ENCODE results near the gene FGD4.

Gene FGD4

GRCh38 chr12:32460638-32461037, 61.3 kb downstream of the FGD4 start:
- DNase-seq = no peak

DNA sequence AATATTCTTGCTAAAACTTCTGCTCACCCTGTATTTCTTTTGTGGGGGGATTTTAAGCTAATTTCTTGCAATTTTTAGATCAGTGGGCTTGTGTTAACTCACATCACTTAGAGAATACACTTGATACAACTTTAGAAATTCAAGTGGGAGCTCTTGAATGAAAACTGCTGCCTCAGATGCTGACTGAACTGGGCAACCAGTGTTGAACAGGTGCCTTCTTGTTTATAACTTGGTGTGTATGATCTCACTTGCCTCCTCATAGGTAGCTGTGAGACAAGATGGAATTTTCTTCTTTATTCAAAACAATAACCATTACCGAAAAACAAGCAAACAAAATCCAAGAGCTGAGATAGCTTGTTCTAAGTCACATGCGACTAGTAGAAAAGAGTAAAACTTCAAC, 63.5 kb downstream of the FGD4 start:
- DNase-seq = no peak

- DNase-seq = no peak
Measured at GRCh38 chr12:32466187-32466586, 66.8 kb downstream of the FGD4 start.

GRCh38 chr12:32466986-32467711, 67.8 kb downstream of the FGD4 start:
- DNase-seq = no peak

- DNase-seq = no peak
Measured at GRCh38 chr12:32467959-32468863, 68.9 kb downstream of the FGD4 start.

GRCh38 chr12:32470936-32471470, 71.6 kb downstream of the FGD4 start:
- DNase-seq = peak; percentile 18

DNA sequence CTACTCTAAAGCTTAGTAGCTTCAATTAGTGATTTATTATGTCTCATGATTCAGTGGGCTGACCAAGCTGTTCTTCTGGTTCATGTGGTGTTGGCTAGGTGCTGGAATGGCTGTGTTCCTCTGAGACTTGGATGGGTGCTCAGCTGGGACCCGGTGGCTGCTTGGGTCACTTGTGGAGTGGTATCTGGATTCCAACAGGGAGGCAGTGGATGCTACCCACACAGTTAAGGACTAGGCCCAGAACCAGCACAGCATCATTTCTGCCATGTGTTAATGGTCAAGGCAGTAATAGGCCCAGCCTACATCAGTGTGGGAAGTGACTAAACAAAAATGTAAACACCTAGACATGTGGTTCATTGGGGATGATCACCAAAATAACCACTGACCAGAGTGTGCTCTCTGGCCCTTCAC, 72.2 kb downstream of the FGD4 start:
- no peak for DNase-seq

GRCh38 chr12:32475724-32476123, 76.4 kb downstream of the FGD4 start:
- DNase-seq = no peak

- DNase-seq = no peak
Measured at GRCh38 chr12:32476446-32476845, 77.1 kb downstream of the FGD4 start.

- DNase-seq = peak; percentile 67
Measured at GRCh38 chr12:32477714-32478113, 78.4 kb downstream of the FGD4 start.

GRCh38 chr12:32478166-32478565, 78.8 kb downstream of the FGD4 start:
- no peak for DNase-seq

DNA sequence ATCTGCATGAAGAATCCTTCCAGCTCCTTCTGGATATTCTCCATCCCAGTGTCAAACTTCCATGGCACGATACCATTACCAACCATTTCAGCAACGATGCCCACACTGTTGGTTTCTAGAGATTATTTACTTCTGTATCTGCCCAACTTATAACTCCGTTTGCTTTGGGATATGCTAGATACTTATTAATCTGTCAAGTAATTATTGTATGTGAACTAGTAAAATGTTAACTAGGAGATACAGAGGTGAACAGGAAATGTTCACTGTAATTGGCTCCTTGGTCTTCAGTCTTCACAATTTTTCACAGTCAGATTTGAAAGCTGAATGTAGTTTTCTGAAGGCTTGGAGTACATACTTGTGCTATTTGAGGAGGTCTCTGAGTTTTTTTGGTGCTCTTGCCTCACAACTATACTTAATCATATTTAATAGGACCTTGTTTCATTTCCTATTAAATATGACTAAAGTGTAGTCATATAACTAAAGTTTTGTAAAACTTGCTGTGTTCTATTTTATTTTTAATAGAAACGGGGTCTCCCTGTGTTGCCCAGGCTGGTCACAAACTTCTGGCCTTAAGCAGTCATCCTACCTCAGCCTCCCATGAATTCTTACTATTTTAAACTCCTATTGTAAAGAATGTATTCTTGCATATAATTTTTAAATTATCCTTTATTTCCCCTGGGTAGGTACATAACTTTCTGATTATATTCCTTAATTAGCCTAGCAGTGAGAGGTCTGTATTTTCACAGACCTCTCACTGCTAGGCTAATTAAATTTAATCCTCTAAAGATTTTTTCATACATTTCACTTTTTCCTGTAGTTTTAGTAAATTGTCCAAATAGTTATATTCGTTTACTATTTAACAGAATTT, 79.7 kb downstream of the FGD4 start:
- DNase-seq = no peak

- DNase-seq = no peak
Measured at GRCh38 chr12:32482226-32482625, 82.9 kb downstream of the FGD4 start.

DNA sequence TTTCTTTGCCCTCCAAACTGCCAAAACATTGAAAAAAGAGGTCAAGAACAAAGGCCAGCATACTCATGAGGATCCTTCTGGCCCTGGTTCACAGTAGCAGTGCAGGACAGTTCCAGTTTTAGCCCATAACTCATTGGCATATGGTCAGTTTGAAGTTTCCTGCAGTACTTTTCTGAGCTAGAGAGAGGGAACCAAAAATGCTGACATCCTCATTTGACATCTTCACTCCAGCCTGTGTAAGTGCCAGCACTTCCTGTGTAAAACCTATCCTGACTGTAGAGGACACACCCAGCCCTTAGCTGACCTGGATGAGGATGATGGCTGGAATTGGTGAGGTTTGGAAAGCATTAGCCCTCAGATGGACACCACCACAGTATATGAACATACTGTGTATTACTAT, 84.1 kb downstream of the FGD4 start:
- no peak for DNase-seq

- no peak for DNase-seq
Measured at GRCh38 chr12:32483993-32484392, 84.6 kb downstream of the FGD4 start.

- DNase-seq = no peak
Measured at GRCh38 chr12:32486158-32486557, 86.8 kb downstream of the FGD4 start.

GRCh38 chr12:32488132-32488531, 88.8 kb downstream of the FGD4 start:
- DNase-seq = no peak

DNA sequence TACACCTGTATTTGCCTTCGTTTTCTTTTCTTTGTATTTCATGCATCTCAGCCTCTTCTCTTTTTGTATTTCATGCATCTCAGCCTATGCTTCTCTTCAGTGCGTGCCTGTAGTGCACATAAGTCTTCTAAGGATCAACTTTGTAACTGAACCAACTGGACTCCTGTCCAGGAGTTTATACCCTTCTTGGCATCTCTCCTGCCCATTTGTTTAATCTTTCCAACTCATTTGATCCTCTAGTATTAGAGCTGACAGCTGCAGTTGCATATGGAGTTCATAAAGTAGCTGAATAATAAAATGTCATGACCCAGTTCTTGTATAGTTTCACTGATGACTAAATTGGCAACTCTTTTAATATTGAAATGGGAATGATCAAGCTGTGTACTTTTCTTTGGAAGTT, 89.7 kb downstream of the FGD4 start:
- no peak for DNase-seq

- DNase-seq = no peak
Measured at GRCh38 chr12:32490801-32491200, 91.4 kb downstream of the FGD4 start.

- DNase-seq = no peak
Measured at GRCh38 chr12:32493282-32493681, 93.9 kb downstream of the FGD4 start.

DNA sequence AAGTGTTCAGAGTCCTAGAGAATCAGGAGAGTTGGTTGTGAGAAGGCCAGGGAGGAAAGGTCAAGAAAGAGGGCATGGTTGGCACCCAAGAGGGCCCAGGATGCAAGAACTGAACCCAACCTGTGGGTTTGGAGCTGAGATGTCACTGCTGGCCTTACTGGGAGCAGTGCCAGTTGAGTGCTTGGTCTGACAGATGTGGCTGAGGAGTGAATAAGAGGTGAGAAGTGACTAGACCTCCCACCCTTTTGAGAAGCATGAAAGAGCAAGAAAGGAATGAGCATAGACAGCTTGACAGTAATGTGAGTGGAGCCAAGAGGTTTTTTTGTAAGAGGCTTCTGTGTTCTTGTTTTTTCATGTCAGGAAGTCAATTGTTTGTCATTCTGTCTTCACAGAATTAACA, 95.3 kb downstream of the FGD4 start:
- DNase-seq = no peak

DNA sequence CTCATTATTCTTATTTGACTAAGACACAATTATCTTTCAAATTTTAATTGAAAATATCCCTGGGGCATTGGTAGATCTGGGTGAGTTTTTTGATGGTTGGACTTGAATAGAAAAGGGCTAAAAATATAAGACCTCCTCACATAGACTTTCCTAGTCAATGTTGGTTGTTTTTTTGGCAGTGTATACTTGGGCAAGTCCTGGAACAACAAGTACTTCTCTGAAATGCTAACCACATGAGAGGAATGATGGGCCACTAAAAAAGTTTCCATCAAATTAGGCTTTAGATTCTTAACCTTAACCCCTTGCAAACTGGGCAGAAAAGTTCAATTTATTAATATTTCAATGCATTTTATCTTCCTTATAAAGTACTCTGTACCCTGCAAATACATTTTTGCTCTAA, 97.6 kb downstream of the FGD4 start:
- DNase-seq = no peak

DNA sequence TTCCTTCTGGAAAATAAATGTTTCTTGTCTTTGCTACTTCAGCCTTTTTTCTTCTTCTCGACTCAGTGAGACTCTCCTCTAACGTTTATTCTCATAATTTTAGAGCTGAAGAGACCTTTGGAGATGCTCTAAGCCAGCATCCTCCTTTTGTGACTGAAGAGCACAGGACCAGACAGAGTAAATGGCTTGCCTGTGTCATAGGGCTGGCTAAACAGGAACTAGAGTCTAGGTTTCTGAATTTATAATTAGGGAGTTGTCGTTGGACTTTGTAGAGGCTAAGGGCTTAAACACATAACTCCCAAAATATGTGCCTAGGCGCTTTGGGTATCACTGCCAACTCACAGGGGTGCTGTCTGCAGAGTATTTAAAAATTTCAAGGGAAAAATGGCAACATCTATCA, 98.5 kb downstream of the FGD4 start:
- DNase-seq = no peak

Data from NCI-H82 (cell line).